CD4-positive, alpha-beta T cell treated with Interleukin-2 at 100 ng/mL for 4 hours (primary cell): ENCODE measurements around the gene RCBTB2.
A peak's percentile ranks its signal among the peaks of the same experiment; 100 is the strongest.
"Not testable (repeated sequence)": the region's sequence is repeated elsewhere in the genome, so short reads cannot be mapped to it uniquely, and the experiment has no call there.

Source experiments
- DNase-seq: peaks from one replicate; pipeline ENCODE4 v3.0.0-alpha.2; 2020; ENCODE audit warnings: low spot score

The RCBTB2 gene

GRCh38 chr13:48494874-48495273 lies 38.0 kb downstream of the RCBTB2 start:
- no peak for DNase-seq

- DNase-seq, result no peak
These were observed 39.0 kb downstream of the RCBTB2 start for GRCh38 chr13:48493851-48494250.

DNA sequence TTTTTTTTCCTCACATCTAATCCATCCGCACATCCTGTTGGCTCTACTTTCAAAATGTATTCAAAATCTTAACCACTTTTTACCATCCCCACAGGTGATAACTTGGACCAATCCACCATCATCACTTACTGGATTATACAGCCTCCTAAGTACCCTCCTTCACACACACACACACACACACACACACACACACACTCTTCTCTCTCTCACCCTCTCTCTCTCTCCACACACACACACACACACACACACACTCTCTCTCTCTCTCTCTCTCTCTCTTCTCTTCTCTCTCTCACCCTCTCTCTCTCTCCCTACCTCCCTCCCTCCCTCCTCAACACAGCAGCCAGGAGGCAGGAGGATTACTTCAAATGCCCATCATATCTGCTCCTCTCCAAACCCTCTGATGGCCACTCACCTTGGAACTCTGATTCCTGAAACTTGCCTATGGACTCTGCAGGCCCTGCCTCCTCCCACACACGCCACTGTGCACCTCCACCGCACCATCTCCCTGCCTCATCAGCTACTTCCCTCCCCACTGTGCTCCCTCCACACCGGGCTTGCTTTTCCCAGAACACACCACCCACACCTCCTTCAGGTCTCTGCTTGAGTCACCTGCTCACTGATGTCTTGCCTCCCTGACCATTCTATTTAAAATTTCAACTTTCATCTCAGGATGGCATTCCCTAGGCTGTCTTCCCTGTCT lies 39.7 kb downstream of the RCBTB2 start:
- peak; percentile 39 for DNase-seq

- DNase-seq, result peak; percentile 71
These were observed 40.3 kb downstream of the RCBTB2 start for GRCh38 chr13:48492470-48493065.

DNA sequence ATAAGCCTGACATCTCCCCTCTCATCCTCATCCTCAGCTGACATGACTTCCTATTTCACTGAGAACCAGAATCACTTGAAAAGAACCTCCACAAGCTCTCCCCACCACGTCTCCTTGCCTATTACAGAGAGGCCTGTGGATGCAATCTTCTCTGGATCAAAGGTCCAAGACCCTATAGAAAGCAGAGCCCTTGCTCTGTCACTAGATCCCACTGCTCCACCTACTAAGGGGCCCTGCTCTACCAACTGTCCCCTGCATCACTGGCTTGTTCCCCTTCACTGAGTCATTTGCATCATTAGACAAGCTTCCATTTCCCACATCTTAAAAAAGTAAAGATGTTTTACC lies 40.8 kb downstream of the RCBTB2 start:
- DNase-seq, result no peak

GRCh38 chr13:48491423-48492095 lies 41.3 kb downstream of the RCBTB2 start:
- DNase-seq, result peak; percentile 27

DNA sequence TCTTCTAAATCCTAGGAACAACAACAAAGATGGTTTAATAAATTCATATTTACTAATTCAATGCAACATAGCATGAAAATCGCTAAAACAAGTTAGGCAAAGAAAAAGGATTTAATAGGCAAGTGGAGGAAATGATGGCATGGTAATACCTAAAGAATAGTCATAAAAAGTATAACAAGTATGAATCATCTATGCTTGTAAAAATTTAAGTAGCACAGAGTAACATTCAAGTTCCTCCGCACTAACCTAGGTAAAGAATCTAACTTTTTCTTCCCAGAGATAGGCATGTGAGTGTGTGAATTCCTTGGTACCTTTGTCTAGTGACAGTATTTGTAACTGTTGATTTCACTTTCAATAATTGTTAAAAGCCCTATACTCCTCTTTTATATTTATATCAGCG lies 42.6 kb downstream of the RCBTB2 start:
- no peak for DNase-seq

DNA sequence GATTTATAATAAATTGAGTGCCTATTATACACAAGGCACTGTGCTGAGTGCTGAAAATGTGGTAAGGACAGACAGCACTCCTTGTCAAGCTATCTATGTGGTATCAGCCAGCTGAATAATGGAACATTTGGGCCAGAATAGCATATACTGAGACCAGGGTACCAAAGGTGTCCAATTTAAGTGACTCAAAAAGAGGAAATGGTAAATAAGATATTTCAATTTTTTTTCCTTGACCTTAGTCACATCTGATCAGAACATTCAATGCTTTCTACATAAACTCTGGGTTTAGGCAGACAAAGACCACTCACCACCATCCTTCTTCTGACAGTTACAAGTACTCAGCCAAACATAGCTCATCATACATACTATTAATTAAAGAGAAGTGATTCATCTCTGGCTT lies 43.2 kb downstream of the RCBTB2 start:
- DNase-seq, result no peak

DNA sequence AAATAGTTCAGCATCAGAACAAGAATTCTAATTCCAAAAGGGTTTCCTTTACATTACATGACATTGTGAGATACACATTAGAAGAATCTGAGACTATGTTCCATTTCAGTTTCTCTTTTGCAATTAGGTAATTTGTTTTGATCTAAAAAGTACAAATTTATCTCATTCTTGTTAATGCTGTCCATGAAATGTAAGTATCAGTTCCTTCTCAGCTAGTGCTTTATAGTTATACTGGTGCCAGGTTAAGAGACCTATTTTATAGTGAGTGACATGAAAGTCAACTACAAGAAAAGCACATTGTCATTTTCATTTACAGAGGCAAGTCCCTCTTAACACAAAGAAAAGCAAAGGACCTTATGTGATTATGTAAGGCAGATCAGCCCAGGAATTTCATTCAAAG lies 43.9 kb downstream of the RCBTB2 start:
- no peak for DNase-seq

GRCh38 chr13:48487968-48488367 lies 44.9 kb downstream of the RCBTB2 start:
- no peak for DNase-seq

DNA sequence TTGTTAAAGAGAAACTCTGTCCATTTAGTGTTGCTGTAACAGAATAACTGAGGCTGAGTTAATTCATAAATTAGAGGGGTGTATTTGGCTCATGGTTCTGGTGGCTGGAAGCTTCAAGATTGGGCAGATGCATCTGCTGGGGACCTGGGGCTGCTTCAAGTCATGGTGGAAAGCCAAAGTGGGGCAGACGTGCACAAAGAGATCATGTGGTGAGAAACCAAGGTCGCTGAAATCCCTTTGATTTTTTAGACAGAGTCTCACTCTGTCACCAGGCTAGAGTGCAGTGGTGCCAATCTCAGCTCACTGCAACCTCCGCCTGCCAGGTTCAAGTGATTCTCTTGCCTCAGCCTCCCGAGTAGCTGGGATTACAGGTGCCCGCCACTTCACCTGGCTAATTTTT lies 46.0 kb downstream of the RCBTB2 start:
- no peak for DNase-seq

GRCh38 chr13:48486362-48486761 lies 46.5 kb downstream of the RCBTB2 start:
- DNase-seq, result no peak

DNA sequence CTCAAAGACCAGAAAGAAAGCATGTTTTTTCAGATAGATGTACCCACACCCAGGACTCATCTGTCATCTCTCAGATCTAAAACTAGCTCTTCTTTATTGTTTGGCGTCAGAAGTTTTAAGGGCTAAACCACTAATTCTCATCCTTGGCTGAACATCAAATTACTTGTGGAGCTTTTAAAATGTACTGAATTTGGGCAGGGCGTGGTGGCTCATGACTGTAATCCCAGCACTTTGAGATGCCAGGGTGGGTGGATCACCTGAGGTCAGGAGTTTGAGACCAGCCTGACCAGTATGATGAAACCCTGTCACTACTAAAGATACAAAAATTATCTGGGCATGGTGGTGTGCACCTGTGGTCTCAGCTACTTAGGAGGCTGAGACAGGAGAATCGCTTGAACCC lies 47.4 kb downstream of the RCBTB2 start:
- no peak for DNase-seq

DNA sequence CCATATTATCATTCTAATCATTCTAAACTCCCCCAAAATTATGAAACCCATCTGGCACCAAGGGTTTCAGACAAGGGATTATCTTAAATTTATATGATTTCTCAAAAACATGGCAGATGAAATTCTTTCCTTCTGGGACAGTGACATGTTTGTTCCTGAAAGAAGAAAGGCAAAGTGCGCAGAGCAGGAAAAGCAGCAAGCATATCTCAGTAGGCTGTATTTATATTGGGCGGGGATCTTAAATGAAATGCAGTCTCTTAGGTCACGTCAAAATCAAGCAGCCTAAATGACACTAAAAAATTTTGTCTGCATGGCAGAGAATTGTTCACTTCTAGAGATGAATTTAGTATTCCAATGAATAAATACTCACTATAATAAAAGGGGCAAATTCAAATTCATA lies 49.3 kb downstream of the RCBTB2 start:
- no peak for DNase-seq

GRCh38 chr13:48478391-48478790 lies 54.5 kb downstream of the RCBTB2 start:
- DNase-seq, result no peak

GRCh38 chr13:48477191-48477855 lies 55.6 kb downstream of the RCBTB2 start:
- DNase-seq, result no peak

DNA sequence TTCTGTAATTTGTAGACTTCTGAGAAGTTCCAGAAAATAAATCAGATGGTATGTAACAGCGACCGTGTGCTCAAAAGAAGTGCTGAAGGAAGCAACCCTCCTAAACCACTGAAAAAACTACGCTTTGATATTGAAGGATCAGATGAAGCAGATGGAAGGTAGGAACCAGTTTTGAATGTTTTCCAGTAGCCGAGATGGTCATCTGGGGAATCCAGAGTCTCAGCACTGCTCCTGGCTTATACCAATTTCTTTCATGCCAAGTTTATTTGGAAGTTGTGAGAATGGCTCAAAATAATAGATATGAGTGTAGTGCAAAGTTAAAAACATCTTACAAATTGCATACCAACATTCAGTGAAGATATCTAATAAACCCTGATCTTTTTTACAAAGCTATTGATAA lies 56.2 kb downstream of the RCBTB2 start:
- DNase-seq, result no peak

GRCh38 chr13:48476215-48476614 lies 56.7 kb downstream of the RCBTB2 start:
- DNase-seq, result no peak

DNA sequence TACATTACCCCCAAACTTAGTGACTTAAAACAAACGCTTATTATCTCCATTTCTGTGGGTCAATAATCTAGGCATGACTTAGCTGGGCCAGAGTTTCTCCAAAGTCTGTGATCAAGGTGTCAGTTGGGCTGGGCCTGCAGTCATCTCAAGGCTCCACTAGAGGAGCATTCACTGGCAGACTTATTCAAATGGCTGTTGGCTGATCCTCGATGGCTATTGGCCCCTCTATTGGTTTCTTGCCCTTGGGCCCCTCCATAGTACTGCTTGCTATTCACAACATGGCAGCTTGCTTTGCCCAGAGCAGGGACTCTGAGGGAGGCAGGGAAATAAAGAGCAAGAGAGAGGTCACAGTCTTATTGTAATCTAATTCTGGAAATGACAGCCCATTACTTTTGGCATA lies 57.6 kb downstream of the RCBTB2 start:
- DNase-seq, result no peak

DNA sequence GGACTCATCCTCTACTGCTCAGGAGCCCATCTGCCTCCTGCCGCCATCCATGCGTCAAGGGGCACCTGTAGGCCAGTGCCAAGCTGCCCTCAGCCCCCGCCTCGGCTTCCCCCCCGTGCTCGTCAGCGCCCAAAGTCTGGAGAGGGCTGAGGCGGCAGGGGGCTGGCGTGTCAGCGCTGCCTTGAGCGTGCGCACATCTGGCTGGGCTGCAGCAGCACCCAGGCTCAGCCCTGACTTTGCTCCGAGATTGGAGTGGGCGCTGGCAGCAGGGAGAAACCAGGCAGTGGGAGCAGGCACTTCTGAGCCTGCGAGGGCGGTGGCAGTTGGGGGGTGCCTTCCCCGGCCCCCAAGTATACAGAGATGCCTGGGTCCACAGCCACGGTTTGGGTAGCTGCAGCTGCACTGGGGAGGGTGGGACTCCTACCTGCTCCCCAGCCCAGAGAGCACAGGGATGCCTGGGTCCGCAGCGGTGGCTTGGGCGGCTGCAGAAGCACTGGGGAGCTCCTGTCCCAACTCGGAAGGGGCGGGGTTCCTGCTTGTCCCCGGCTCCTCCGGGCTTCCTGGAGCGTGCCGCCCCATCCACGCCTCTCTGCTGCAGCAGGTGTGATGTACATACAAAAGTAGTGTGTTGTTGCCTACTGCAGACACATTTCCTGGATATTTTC lies 75.2 kb downstream of the RCBTB2 start:
- DNase-seq, result no peak

GRCh38 chr13:48456546-48456945 lies 76.3 kb downstream of the RCBTB2 start:
- no peak for DNase-seq

DNA sequence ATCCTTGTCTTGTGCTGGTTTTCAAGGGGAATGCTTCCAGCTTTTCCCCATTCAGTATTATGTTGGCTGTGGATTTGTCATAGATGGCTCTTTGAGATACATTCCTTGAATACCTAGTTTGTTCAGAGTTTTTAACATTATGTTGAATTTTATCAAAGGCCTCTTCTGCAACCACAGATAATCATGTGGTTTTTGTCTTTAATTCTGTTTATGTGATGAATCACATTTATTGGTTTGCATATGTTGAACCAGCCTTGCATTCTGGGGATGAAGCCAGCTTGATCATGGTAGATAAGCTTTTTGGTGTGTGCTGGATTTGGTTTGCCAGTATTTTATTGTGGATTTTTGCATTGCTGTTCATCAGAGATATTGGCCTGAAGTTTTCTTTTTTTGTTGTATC lies 81.7 kb downstream of the RCBTB2 start:
- not testable (repeated sequence) for DNase-seq

- no peak for DNase-seq
These were observed 83.2 kb downstream of the RCBTB2 start for GRCh38 chr13:48449656-48450055.
